Stimulated activated CD4-positive, alpha-beta T cell treated with anti-CD3 and anti-CD28 coated beads, Interleukin-1b, Interleukin-23, amount 100 ng/mL, for 24 hours (primary cell): ENCODE measurements around the gene EVA1A.

Experiments
- DNase-seq, 4 experiments: peaks; one replicate each; pipeline ENCODE4 v3.0.0-alpha.2; 2020; ENCODE audit warnings: low read depth in 4 of 4, low spot score in 1 of 4

The EVA1A gene

GRCh38 chr2:75518638-75519465 lies 41.9 kb downstream of the EVA1A start:
- no peak for DNase-seq

- DNase-seq, result no peak
Measured at GRCh38 chr2:75517547-75518230, 43.0 kb downstream of the EVA1A start.

- no peak for DNase-seq
Measured at GRCh38 chr2:75516378-75517360, 44.1 kb downstream of the EVA1A start.

DNA sequence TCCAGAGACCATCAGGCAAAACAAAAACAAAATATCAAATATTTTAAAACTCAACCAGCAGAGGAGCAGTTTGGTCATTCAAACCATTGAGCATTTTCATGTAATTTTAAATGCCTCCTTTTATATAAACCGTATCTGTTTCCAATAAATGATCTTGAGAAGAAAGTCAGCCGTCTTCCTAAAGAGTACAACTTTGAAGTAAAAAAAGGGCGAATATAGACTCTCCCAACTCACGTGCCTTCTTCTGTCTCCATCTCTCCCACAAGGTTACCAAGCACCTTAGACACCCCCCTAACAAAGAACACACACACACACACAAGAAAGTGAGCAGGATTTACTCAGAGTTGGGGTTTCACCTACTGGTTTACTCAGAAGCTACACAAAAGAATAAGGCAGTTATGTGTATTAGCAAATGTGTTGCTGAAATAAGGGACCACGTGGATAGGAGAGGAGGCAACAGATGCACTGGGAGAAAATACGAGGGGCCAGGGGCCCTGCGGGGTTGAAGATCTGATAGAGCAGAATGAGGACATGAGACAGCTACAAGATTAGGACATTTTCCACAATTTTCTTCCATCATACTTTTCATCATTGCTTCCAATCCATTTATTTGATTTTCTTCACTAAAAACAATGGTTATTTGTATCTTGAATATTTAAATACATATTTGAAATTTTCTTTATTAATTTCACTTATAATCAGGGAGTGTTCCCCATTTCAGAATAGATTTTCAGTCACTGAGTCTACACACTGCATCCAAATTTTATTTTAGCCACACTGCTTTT lies 45.0 kb downstream of the EVA1A start:
- no peak for DNase-seq

DNA sequence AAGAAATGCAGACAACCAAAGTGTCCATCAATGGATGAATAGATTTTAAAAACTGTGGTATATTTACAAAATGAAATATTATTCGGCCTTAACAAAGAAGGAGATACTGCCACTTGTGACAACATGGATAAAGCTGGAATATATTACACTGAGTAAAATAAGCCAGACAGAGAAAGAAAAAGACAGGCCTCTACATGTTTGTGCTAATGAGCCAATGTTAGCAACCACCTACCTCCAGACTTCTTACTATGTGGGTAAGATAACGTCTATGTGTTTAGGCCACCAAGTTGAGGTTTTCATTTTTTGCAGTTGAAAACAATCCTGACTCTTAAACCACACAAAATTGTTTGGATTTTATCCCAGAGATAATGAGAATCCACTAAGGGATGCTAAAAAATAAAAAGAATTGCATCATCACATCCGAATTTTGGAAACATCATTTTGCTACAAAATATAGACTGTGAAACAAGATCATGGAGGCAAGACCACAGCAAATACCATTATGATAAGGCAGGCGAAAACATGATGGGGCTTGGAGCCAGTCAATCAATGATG lies 47.0 kb downstream of the EVA1A start:
- DNase-seq, result no peak

DNA sequence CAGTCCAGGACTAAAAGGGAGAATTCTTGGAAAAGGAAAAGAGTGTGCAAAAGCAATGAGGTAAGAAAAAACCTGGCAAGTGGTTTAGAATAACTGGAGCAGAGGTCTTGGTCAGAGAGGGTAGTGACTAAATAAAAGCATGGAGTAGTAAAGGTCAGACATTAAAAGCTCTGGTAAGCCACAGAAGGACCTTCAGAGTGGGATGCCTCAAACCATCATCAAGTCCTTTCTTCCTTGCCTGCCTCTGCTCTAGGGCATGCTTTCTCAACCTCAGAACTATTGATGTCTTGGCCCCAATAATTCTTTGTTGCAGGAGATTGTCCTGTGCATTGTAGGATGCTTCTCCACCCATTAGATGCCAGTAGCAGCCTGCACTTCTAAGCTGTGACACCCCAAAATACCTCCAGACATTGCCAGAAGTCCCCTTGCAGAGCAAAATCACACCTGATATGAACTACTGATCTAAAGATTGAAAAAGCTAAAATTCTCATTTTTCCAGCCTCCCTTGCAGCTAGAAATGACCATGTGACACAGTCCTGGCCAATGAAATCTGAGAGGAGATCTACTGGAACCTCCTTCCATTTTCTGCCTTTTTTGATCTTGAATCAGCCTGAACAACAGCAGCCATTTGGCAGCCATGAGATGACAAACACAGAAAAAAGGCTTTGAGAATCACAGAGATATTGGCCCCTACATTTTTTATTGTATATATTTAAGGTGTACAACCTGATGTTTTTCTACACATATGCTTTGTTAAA lies 48.1 kb downstream of the EVA1A start:
- DNase-seq, result no peak

DNA sequence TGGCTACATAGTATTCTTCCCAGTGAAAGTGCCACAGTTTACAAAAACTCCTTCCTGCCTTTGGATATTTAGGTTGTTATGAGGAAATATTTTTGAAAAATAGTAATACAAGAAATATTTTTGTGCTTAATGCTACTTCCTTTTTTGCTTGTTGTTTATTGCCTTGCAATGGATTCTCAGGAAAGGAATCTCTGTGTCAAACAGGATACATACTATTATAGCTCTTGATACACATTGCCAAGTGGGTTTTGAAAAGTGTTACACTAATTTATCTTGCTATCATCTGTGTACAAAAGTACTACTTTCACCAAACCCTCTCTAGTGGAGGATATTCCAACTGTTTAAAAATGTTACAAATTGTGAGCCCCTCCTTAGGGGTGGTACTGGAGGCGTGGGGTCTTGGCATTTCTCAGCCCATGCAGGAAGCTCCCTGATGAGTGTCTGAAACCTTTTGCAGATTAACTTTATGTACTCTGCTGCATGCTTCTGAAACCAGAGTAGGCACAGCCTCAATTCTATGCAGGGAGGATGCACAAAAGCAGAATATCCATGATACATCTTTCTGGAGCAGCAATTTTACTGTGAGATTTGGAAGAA lies 54.5 kb downstream of the EVA1A start:
- no peak for DNase-seq

DNA sequence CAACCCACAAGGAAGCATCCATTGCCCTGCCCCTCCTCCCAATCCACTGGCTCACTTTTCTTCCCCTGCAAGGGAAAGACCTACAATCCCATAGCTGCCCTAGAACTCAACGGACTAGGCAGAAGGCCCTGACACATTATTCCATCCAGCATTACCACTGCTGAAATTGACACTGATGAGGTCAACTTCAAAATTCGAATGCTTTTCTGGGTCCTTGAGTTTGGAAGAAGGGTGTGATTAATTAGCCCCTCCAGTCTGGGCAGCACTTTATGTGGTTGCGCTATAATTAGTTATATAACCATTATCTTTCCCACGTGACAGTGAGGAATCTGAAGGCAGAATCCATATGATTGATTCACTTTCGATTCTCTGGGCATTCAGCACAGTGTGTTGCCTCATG lies 55.7 kb downstream of the EVA1A start:
- DNase-seq, result no peak

- no peak for DNase-seq
Measured at GRCh38 chr2:75503048-75503607, 57.6 kb downstream of the EVA1A start.

DNA sequence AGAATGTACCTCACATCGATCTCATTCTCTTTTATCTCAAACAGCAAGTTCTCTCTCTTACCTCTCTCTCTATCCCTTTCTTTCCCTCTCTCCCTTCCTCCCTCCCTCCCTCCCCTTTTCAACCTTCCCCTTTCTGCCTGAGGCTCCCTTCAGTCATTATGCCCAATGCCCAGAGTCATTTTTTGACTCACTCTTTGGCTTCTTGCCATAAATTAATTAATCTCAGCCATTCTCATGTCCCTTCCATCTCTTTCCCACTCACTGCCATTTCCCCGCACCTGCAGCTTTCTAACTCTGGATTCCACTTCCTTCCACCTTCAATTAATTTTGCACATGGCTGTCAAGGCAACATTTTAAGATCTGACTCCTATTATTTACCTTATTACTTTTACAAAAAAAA lies 60.1 kb downstream of the EVA1A start:
- no peak for DNase-seq

DNA sequence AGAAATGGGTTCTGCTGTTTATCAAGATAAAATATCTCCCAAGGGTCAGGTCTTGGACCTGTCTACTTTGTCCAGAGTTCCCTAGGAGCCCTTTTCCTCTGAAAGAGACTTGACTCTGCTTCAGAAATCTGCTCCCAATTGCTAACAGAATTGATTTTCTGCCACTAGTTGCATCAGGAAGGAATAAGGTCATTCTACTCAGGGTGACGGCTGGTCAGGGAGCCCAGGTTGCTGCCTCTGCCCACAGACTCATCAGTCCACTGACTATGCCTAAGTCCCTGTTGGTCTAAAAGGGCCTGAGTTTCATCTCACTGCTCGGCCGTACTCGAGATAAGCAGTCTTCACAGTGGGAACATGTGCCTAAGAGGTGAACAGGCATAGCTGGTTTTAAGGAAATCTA lies 61.2 kb downstream of the EVA1A start:
- DNase-seq, result no peak

DNA sequence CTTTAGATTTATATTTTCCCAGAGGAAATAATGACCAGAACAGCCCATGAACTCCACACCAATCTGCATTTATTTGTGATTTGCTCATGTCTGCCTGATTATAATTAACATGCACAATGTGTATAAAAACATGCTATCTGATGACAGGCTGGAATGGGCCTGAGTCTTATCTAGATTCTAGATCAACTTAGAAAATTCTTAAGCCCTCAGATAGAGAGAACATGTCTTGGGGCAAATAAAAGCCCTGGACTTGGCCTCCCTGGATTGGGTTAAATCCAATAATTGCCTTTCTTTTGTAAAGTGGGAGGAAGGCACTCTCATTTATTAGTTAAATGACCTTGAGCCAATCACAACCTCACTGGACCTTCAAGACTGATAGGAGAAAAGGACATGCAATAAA lies 61.8 kb downstream of the EVA1A start:
- no peak for DNase-seq

GRCh38 chr2:75497256-75497655 lies 63.5 kb downstream of the EVA1A start:
- DNase-seq, result no peak

- no peak for DNase-seq
Measured at GRCh38 chr2:75495862-75496261, 64.9 kb downstream of the EVA1A start.

DNA sequence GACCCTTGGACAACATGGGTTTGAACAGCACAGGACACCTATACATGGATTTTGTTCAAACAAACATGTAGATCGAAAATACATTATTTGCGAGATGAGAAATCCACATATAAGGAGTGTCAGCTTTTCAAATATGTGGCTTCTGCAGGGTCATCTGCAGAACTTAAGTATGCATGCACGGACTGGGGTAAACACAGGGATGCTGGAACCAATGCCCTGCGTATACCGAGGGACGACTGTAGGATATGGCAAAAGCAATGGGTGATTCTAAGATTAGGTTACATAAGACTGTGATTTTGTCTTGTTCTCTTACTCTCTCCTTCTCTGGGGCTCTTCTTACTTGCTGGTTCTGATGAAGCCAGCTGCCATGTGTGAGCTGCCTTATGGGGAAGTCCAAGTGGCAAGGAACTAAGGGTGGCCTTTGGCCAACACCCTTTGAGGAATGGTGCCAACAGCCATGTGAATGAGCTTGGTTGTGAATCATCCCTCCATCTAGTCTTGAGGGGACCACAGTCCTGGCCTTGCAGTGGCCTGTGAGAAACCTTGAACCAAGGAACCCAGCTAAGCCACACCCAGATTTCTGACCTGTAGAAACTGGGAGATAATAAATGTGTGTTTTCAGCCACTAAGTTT lies 66.5 kb downstream of the EVA1A start:
- no peak for DNase-seq

- no peak for DNase-seq
Measured at GRCh38 chr2:75493230-75493629, 67.5 kb downstream of the EVA1A start.

DNA sequence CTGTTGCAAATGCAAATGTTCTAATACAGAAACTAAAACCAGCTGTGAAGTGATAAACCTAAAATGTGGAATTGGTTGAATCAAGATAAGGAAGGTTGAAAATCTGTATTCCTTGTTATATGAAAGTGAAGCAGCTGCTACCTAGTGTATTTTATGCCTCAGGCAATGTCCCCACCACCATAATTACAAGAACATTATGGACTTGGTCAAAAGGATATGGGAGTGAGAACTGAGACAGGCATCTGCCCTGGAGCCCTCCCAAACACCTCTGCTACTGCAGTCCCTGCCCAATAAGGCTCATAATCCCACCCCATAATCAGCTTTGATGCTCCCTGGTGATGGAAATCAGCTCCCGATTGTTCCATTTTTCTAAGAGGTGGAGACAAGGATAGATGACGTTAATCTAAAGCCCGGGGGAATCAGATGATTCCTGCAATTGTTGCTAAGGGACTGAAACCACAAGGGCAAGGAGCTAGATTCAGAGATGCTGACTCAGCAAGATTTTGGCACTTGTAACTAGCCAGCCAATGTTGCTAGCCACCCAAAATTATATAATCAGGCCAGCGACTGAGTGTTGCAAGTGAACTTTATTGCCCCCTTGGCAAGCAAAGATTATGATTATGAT lies 69.5 kb downstream of the EVA1A start:
- no peak for DNase-seq

DNA sequence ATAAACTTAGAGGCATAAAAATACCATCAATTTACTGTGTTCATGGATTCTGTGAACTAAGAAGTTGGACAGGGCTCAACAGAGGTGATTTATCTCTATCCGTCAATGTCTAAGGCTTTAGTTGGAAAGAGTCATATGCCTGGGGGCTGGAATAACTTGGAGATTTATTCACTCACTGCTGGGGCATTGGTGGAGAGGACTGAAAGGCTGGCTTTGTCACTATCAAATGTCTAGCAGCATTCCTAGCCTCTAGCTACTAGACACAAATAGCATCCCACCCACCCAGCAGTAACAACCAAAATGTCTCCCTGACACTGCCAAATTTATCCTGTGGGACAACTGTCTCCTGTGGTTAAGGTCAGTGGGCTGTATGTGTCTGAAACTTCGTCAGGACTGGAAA lies 71.0 kb downstream of the EVA1A start:
- no peak for DNase-seq
